GM23338 (cell line): ENCODE measurements around the gene ZNF532. TPM values are rescaled to one million over a fixed set of nuclear protein-coding genes. Genes with fewer than 3 reads are reported as not detected.

Source experiments
- ATAC-seq: fragments of 200-7000 bp; cut with Tn5 transposase; 3 replicates; pipeline ENCODE4 v1.9.1; 2020
- DNase-seq: peaks from one replicate; pipeline ENCODE4 v3.0.0-alpha.2; 2015; ENCODE audit warnings: low spot score
- H2AFZ ChIP-seq: fragments of 200-600 bp; sonication (generic); 2 replicates; pipeline ENCODE4 v1.8.0; 2016; ENCODE audit warnings: antibody characterized with exemption, mild to moderate bottlenecking, moderate library complexity
- H3F3A ChIP-seq: fragments of 200-600 bp; sonication (generic); replicated peaks from 2 replicates; pipeline ENCODE4 v1.8.0; 2017; ENCODE audit warnings: antibody characterized with exemption, mixed run types, low read depth
- H3K27ac ChIP-seq: fragments of 200-600 bp; sonication (generic); 2 replicates; pipeline ENCODE4 v1.6.1; 2016; ENCODE audit warnings: low read depth
- H3K27me3 ChIP-seq: fragments of 200-600 bp; sonication (generic); 2 replicates; pipeline ENCODE4 v1.8.0; 2016; ENCODE audit warnings: mild to moderate bottlenecking, mixed run types, moderate library complexity; ENCODE audit not compliant: insufficient read depth
- H3K36me3 ChIP-seq: fragments of 200-600 bp; sonication (generic); 2 replicates; pipeline ENCODE4 v1.8.0; 2016; ENCODE audit warnings: mild to moderate bottlenecking; ENCODE audit not compliant: insufficient read depth
- H3K4me1 ChIP-seq: fragments of 200-600 bp; sonication (generic); 2 replicates; pipeline ENCODE4 v1.8.0; 2016; ENCODE audit warnings: mild to moderate bottlenecking, moderate library complexity; ENCODE audit not compliant: insufficient read depth
- H3K4me2 ChIP-seq: fragments of 200-600 bp; sonication (generic); 2 replicates; pipeline ENCODE4 v1.7.1; 2017; ENCODE audit warnings: mixed run types
- H3K4me3 ChIP-seq: fragments of 200-600 bp; sonication (generic); 2 replicates; pipeline ENCODE4 v1.6.1; 2016; ENCODE audit warnings: mixed run types
- H3K79me2 ChIP-seq: fragments of 200-600 bp; sonication (generic); replicated peaks from 2 replicates; pipeline ENCODE4 v1.8.0; 2017; ENCODE audit warnings: mild to moderate bottlenecking; ENCODE audit not compliant: insufficient read depth
- H3K9me2 ChIP-seq: fragments of 200-600 bp; sonication (generic); 2 replicates; pipeline ENCODE4 v1.8.0; 2017; ENCODE audit not compliant: insufficient read depth
- H4K20me1 ChIP-seq: fragments of 200-600 bp; sonication (generic); replicated peaks from 2 replicates; pipeline ENCODE4 v1.8.0; 2017; ENCODE audit warnings: mild to moderate bottlenecking; ENCODE audit not compliant: insufficient read depth
- H3K27ac Mint-ChIP-seq: 2 replicates; pipeline ENCODE4 v1.8.0; 2020; ENCODE audit warnings: inconsistent platforms, mild to moderate bottlenecking, moderate library complexity, mixed read lengths
- H3K27me3 Mint-ChIP-seq: 3 replicates; pipeline ENCODE4 v1.8.0; 2022; ENCODE audit warnings: low read depth, mild to moderate bottlenecking, moderate library complexity, mixed read lengths, inconsistent platforms; ENCODE audit not compliant: insufficient read depth, poor library complexity
- H3K36me3 Mint-ChIP-seq: 3 replicates; pipeline ENCODE4 v1.8.0; 2021; ENCODE audit warnings: low read depth, mild to moderate bottlenecking, inconsistent platforms, moderate library complexity, mixed read lengths
- H3K4me1 Mint-ChIP-seq: 3 replicates; pipeline ENCODE4 v1.8.0; 2020; ENCODE audit warnings: mild to moderate bottlenecking, inconsistent platforms, mixed read lengths
- H3K4me3 Mint-ChIP-seq: 3 replicates; pipeline ENCODE4 v1.8.0; 2021; ENCODE audit warnings: moderate library complexity, mild to moderate bottlenecking, inconsistent platforms, mixed read lengths
- H3K9me3 Mint-ChIP-seq: 3 replicates; pipeline ENCODE4 v1.8.0; 2020; ENCODE audit warnings: moderate library complexity, mild to moderate bottlenecking, inconsistent platforms, mixed read lengths
- CREB1 ChIP-seq: fragments of 250-450 bp; sonication (Bioruptor Pico); IDR thresholded peaks from 2 replicates; pipeline ENCODE4 v1.5.0; 2020; ENCODE audit warnings: low read depth, mild to moderate bottlenecking, moderate library complexity
- ETS1 ChIP-seq: IDR thresholded peaks from 2 replicates; pipeline ENCODE4 v1.6.1; 2016; ENCODE audit warnings: antibody characterized with exemption
- EZH2 ChIP-seq: fragments of 200-600 bp; sonication (generic); IDR thresholded peaks from one replicate; pipeline ENCODE4 v1.8.0; 2017; ENCODE audit warnings: antibody characterized with exemption, mild to moderate bottlenecking, low read depth; ENCODE audit not compliant: unreplicated experiment
- NANOG ChIP-seq: IDR thresholded peaks from 2 replicates; pipeline ENCODE4 v1.6.1; 2016; ENCODE audit warnings: antibody characterized with exemption, borderline replicate concordance
- STAT1 ChIP-seq: IDR thresholded peaks from one replicate; pipeline ENCODE4 v1.6.1; 2016; ENCODE audit warnings: antibody characterized with exemption; ENCODE audit not compliant: unreplicated experiment
- ZNF331 ChIP-seq: fragments of 250-450 bp; sonication (Bioruptor Pico); IDR thresholded peaks from 2 replicates; pipeline ENCODE4 v1.5.0; 2020; ENCODE audit warnings: low read depth, mild to moderate bottlenecking, moderate library complexity
- ZNF462 ChIP-seq: fragments of 250-450 bp; sonication (Bioruptor Pico); IDR thresholded peaks from 2 replicates; pipeline ENCODE4 v1.5.0; 2020; ENCODE audit warnings: mild to moderate bottlenecking, moderate library complexity
- polyA plus RNA-seq: library from polyadenylated mRNA; unstranded; fragments of >200 nt; fragmentation: Nextera tagmentation; extraction: Ambion mirVana; gene quantifications from 2 replicates; pipeline ENCODE4 v1.2.1, GENCODE V29; 2016
- total RNA-seq: library from RNA; depleted of rRNA; stranded (reverse); fragments of >200 nt; shearing (Covaris generic); gene quantifications from 2 replicates; pipeline ENCODE4 v1.2.3, GENCODE V29; 2014
- TF ChIP-seq, protein P1 (sequence below), 2 experiments: fragments of 200-600 bp in 1 of 2; sonication (generic) in 1 of 2; conservative IDR thresholded peaks; 2 replicates each; pipeline versions ENCODE4 v1.5.1 to v1.6.1; 2016 to 2017; ENCODE audit warnings: antibody characterized with exemption in 2 of 2, low read depth in 2 of 2, mild to moderate bottlenecking in 2 of 2, moderate library complexity in 1 of 2
- TF ChIP-seq, protein P2 (sequence below): IDR thresholded peaks from one replicate; pipeline ENCODE4 v1.6.1; 2018; ENCODE audit warnings: antibody characterized with exemption; ENCODE audit not compliant: unreplicated experiment

Gene ZNF532
- total and polyA plus RNA-seq, 2 experiments from 2014 or later = 51.5 to 225 TPM

- peaks cover 65% of the 10 kb centered on the region for H3K79me2 ChIP-seq
- ATAC-seq (no peak), DNase-seq (no peak)
- peaks cover 26% of the 10 kb centered on the region for H3K36me3 ChIP-seq
- H3K4me1 Mint-ChIP-seq = peaks cover 78% of the 10 kb centered on the region
- peaks cover 9% of the 10 kb centered on the region for H3K9me3 Mint-ChIP-seq
- peak overlapping the region; percentile 72 for H3K4me3 Mint-ChIP-seq
- no peaks in the 10 kb centered on the region for H3K9me2 ChIP-seq
- peaks cover 63% of the 10 kb centered on the region for H3K36me3 Mint-ChIP-seq
- TF ChIP-seq ZNF462 (CRISPR knock-in tag) = no peak
- TF ChIP-seq STAT1 = no peak
- TF ChIP-seq, protein P1, sequence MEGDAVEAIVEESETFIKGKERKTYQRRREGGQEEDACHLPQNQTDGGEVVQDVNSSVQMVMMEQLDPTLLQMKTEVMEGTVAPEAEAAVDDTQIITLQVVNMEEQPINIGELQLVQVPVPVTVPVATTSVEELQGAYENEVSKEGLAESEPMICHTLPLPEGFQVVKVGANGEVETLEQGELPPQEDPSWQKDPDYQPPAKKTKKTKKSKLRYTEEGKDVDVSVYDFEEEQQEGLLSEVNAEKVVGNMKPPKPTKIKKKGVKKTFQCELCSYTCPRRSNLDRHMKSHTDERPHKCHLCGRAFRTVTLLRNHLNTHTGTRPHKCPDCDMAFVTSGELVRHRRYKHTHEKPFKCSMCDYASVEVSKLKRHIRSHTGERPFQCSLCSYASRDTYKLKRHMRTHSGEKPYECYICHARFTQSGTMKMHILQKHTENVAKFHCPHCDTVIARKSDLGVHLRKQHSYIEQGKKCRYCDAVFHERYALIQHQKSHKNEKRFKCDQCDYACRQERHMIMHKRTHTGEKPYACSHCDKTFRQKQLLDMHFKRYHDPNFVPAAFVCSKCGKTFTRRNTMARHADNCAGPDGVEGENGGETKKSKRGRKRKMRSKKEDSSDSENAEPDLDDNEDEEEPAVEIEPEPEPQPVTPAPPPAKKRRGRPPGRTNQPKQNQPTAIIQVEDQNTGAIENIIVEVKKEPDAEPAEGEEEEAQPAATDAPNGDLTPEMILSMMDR (conservative IDR thresholded peaks at IDR 0.05; ENCODE audit: low read depth in 2 of 2) = no peak
- TF ChIP-seq, protein P2, sequence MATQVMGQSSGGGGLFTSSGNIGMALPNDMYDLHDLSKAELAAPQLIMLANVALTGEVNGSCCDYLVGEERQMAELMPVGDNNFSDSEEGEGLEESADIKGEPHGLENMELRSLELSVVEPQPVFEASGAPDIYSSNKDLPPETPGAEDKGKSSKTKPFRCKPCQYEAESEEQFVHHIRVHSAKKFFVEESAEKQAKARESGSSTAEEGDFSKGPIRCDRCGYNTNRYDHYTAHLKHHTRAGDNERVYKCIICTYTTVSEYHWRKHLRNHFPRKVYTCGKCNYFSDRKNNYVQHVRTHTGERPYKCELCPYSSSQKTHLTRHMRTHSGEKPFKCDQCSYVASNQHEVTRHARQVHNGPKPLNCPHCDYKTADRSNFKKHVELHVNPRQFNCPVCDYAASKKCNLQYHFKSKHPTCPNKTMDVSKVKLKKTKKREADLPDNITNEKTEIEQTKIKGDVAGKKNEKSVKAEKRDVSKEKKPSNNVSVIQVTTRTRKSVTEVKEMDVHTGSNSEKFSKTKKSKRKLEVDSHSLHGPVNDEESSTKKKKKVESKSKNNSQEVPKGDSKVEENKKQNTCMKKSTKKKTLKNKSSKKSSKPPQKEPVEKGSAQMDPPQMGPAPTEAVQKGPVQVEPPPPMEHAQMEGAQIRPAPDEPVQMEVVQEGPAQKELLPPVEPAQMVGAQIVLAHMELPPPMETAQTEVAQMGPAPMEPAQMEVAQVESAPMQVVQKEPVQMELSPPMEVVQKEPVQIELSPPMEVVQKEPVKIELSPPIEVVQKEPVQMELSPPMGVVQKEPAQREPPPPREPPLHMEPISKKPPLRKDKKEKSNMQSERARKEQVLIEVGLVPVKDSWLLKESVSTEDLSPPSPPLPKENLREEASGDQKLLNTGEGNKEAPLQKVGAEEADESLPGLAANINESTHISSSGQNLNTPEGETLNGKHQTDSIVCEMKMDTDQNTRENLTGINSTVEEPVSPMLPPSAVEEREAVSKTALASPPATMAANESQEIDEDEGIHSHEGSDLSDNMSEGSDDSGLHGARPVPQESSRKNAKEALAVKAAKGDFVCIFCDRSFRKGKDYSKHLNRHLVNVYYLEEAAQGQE = no peak
- TF ChIP-seq NANOG = no peak
- TF ChIP-seq EZH2 = no peak
- no peak for TF ChIP-seq ETS1
- TF ChIP-seq CREB1 (CRISPR knock-in tag) = no peak
- TF ChIP-seq ZNF331 (CRISPR knock-in tag) = no peak
- peaks cover 59% of the 10 kb centered on the region for H3K4me1 ChIP-seq
- H3K27me3 Mint-ChIP-seq = peaks cover 14% of the 10 kb centered on the region
- no peaks in the 10 kb centered on the region for H3K27me3 ChIP-seq
- H3K4me2 ChIP-seq = peak overlapping the region; percentile 75
- H3F3A ChIP-seq = peaks cover 19% of the 10 kb centered on the region; the same call in 1 of the 2 replicates
- H3K27ac ChIP-seq = peak overlapping the region; percentile 93
- peak overlapping the region; percentile 97 for H3K27ac Mint-ChIP-seq
- H2AFZ ChIP-seq = no peak overlapping the region
- H4K20me1 ChIP-seq = 0 out of 2 replicates have a peak, but pooled peaks cover 10% of the 10 kb centered on the region
- peak overlapping the region; percentile 51 for H3K4me3 ChIP-seq
Observed at GRCh38 chr18:58865033-58865590, 435 bp downstream of the ZNF532 start.
